ENCODE results near the gene USH1G. TPM values are rescaled to one million over a fixed set of nuclear protein-coding genes. Genes with fewer than 3 reads are reported as not detected.

The USH1G gene
- total and polyA plus RNA-seq, 2 of the 13 experiments (the other 11 are each of a cell fraction or from before 2014, with no cell fraction given) = 0.04 TPM; not detected in 1

DNA sequence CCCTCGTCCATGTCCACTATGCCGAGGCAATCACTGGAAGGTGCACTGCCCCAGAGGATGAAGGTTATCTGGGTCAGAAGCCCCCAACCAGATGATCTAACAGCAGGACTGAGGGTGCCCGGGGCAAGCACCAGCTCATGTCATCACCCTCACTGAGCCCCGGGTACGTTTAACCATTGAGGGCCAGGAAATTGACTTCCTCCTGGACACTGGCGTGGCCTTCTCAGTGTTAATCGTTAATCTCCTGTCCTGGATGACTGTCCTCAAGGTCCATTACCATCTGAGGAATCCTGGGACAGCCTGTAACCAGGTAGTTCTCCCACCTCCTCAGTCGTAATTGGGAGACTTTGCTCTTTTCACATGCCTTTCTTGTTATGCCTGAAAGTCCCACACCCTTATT, 11.6 kb downstream of the USH1G start (continued):
- TF ChIP-seq ELF3 (CRISPR knock-in tag; IDR thresholded peaks at IDR 0.05) (peak; percentile 49; the same call in 1 of the 2 replicates), GATAD2A (CRISPR knock-in tag; IDR thresholded peaks at IDR 0.05) (peak; percentile 51; the same call in 1 of the 2 replicates), PHF8 (CRISPR knock-in tag; IDR thresholded peaks at IDR 0.05) (0 out of 2 replicates have a peak, but pooled peaks have one; percentile 27), ETV5 (CRISPR knock-in tag; IDR thresholded peaks at IDR 0.05; ENCODE audit: borderline replicate concordance) (peak; percentile 51; the same call in 1 of the 2 replicates), SAP130 (CRISPR knock-in tag; IDR thresholded peaks at IDR 0.05; ENCODE audit: low read depth) (0 out of 2 replicates have a peak, but pooled peaks have one; percentile 19), THAP11 (CRISPR knock-in tag; IDR thresholded peaks at IDR 0.05) (0 out of 2 replicates have a peak, but pooled peaks have one; percentile 12), ZNF652 (CRISPR knock-in tag; IDR thresholded peaks at IDR 0.05; ENCODE audit: borderline replicate concordance, low read depth) (peak; percentile 94), FOSL2 (CRISPR knock-in tag; IDR thresholded peaks at IDR 0.05) (peak; percentile 43)
- TF ChIP-seq, protein P1, sequence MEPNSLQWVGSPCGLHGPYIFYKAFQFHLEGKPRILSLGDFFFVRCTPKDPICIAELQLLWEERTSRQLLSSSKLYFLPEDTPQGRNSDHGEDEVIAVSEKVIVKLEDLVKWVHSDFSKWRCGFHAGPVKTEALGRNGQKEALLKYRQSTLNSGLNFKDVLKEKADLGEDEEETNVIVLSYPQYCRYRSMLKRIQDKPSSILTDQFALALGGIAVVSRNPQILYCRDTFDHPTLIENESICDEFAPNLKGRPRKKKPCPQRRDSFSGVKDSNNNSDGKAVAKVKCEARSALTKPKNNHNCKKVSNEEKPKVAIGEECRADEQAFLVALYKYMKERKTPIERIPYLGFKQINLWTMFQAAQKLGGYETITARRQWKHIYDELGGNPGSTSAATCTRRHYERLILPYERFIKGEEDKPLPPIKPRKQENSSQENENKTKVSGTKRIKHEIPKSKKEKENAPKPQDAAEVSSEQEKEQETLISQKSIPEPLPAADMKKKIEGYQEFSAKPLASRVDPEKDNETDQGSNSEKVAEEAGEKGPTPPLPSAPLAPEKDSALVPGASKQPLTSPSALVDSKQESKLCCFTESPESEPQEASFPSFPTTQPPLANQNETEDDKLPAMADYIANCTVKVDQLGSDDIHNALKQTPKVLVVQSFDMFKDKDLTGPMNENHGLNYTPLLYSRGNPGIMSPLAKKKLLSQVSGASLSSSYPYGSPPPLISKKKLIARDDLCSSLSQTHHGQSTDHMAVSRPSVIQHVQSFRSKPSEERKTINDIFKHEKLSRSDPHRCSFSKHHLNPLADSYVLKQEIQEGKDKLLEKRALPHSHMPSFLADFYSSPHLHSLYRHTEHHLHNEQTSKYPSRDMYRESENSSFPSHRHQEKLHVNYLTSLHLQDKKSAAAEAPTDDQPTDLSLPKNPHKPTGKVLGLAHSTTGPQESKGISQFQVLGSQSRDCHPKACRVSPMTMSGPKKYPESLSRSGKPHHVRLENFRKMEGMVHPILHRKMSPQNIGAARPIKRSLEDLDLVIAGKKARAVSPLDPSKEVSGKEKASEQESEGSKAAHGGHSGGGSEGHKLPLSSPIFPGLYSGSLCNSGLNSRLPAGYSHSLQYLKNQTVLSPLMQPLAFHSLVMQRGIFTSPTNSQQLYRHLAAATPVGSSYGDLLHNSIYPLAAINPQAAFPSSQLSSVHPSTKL (CRISPR knock-in tag; IDR thresholded peaks at IDR 0.05) = 0 out of 2 replicates have a peak, but pooled peaks have one; percentile 16
- TF ChIP-seq, protein P2, sequence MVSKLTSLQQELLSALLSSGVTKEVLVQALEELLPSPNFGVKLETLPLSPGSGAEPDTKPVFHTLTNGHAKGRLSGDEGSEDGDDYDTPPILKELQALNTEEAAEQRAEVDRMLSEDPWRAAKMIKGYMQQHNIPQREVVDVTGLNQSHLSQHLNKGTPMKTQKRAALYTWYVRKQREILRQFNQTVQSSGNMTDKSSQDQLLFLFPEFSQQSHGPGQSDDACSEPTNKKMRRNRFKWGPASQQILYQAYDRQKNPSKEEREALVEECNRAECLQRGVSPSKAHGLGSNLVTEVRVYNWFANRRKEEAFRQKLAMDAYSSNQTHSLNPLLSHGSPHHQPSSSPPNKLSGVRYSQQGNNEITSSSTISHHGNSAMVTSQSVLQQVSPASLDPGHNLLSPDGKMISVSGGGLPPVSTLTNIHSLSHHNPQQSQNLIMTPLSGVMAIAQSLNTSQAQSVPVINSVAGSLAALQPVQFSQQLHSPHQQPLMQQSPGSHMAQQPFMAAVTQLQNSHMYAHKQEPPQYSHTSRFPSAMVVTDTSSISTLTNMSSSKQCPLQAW (CRISPR knock-in tag; IDR thresholded peaks at IDR 0.05) = peak; percentile 40; the same call in 1 of the 2 replicates
- TF ChIP-seq, protein P3, sequence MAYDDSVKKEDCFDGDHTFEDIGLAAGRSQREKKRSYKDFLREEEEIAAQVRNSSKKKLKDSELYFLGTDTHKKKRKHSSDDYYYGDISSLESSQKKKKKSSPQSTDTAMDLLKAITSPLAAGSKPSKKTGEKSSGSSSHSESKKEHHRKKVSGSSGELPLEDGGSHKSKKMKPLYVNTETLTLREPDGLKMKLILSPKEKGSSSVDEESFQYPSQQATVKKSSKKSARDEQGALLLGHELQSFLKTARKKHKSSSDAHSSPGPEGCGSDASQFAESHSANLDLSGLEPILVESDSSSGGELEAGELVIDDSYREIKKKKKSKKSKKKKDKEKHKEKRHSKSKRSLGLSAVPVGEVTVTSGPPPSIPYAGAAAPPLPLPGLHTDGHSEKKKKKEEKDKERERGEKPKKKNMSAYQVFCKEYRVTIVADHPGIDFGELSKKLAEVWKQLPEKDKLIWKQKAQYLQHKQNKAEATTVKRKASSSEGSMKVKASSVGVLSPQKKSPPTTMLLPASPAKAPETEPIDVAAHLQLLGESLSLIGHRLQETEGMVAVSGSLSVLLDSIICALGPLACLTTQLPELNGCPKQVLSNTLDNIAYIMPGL (CRISPR knock-in tag; IDR thresholded peaks at IDR 0.05; ENCODE audit: borderline replicate concordance in 1 of 2, low read depth in 1 of 2) = peak in 1 of 2 experiments; percentile 64; a peak in 1 of 4 replicates
- TF ChIP-seq, protein P4, sequence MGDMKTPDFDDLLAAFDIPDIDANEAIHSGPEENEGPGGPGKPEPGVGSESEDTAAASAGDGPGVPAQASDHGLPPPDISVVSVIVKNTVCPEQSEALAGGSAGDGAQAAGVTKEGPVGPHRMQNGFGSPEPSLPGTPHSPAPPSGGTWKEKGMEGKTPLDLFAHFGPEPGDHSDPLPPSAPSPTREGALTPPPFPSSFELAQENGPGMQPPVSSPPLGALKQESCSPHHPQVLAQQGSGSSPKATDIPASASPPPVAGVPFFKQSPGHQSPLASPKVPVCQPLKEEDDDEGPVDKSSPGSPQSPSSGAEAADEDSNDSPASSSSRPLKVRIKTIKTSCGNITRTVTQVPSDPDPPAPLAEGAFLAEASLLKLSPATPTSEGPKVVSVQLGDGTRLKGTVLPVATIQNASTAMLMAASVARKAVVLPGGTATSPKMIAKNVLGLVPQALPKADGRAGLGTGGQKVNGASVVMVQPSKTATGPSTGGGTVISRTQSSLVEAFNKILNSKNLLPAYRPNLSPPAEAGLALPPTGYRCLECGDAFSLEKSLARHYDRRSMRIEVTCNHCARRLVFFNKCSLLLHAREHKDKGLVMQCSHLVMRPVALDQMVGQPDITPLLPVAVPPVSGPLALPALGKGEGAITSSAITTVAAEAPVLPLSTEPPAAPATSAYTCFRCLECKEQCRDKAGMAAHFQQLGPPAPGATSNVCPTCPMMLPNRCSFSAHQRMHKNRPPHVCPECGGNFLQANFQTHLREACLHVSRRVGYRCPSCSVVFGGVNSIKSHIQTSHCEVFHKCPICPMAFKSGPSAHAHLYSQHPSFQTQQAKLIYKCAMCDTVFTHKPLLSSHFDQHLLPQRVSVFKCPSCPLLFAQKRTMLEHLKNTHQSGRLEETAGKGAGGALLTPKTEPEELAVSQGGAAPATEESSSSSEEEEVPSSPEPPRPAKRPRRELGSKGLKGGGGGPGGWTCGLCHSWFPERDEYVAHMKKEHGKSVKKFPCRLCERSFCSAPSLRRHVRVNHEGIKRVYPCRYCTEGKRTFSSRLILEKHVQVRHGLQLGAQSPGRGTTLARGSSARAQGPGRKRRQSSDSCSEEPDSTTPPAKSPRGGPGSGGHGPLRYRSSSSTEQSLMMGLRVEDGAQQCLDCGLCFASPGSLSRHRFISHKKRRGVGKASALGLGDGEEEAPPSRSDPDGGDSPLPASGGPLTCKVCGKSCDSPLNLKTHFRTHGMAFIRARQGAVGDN (CRISPR knock-in tag; IDR thresholded peaks at IDR 0.05) = 0 out of 2 replicates have a peak, but pooled peaks have one; percentile 11

Data from HepG2 (cell line).